ENCODE measurements around the gene RAD51B. TPM values are rescaled to one million over a fixed set of nuclear protein-coding genes. Genes with fewer than 3 reads are reported as not detected.

Gene RAD51B
- total RNA-seq, 6 donors from 2014 or later = 10.6 to 63.9 (median 18.4) TPM

DNA sequence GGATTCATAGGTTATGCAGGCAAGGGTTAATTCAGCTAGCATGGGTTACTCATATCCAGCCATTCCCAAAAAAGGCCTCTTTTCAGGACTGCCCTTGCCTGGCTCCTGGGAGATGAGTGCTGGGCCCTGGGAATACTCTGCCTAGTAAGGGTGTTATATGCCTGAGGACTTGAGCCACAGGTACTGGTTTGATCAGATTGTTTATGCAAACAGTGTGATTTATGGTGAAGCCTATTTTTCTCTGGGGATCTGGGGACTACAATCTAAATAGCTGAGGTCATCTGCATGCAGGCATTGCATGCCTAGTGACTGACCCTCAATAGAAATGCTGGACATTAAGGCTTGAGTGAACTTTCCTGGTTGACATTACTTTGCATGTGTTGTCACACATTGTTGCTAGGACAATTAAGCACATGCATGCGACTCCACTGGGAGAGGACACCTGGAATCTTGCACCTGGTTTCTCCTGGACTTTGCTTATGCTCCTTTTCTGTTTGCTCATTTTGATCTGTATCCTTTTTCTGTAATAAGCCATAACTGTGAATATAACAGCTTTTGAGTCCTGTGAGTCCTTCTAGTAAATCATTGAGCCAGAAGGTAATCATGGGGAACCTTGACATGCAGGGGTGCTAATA, 73.0 kb downstream of the RAD51B start:
- DNase-seq (no peak), ATAC-seq (ENCODE audit: low FRiP score in 2 of 2) (no peak)
- H3K4me1 ChIP-seq = no peaks in the 10 kb centered on the region
- no peaks in the 10 kb centered on the region for H3K27me3 ChIP-seq
- H3K36me3 ChIP-seq = no peaks in the 10 kb centered on the region
- H3K4me3 ChIP-seq = no peak overlapping the region
- no peak overlapping the region for H3K27ac ChIP-seq
- H3K9me3 ChIP-seq = no peaks in the 10 kb centered on the region
- no peak for TF ChIP-seq POLR2AphosphoS5 (IDR thresholded peaks at IDR 0.05)
- TF ChIP-seq, protein P1, sequence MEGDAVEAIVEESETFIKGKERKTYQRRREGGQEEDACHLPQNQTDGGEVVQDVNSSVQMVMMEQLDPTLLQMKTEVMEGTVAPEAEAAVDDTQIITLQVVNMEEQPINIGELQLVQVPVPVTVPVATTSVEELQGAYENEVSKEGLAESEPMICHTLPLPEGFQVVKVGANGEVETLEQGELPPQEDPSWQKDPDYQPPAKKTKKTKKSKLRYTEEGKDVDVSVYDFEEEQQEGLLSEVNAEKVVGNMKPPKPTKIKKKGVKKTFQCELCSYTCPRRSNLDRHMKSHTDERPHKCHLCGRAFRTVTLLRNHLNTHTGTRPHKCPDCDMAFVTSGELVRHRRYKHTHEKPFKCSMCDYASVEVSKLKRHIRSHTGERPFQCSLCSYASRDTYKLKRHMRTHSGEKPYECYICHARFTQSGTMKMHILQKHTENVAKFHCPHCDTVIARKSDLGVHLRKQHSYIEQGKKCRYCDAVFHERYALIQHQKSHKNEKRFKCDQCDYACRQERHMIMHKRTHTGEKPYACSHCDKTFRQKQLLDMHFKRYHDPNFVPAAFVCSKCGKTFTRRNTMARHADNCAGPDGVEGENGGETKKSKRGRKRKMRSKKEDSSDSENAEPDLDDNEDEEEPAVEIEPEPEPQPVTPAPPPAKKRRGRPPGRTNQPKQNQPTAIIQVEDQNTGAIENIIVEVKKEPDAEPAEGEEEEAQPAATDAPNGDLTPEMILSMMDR (IDR thresholded peaks at IDR 0.05) = no peak
- no peak for TF ChIP-seq EP300 (IDR thresholded peaks at IDR 0.05)
- TF ChIP-seq POLR2A (IDR thresholded peaks at IDR 0.05) = no peak
- WGBS, 2 donors = 71 to 95% methylated on average over 1 of the region's 1 CpG

DNA sequence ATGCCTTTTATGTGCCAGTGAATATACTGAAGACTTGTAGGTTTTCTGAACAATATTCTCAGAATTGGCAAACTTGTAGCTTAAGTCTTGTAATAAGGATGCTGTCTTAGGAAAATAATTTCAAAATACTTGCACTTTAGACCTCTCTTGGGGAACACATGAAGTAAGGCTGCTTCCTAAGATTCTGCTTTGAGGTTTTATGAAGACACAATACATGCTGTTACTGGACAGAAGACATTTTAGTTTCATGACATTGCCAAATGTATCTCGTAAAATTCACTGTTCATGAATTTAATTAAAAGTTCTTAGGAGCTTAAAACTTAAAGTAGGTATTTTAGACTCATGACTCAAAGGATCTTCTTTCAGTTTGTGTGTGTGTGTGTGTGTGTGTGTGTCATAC, 80.7 kb downstream of the RAD51B start:
- Histone ChIP-seq H3K4me1 (no peaks in the 10 kb centered on the region), H3K4me3 (no peak overlapping the region), H3K27me3 (no peaks in the 10 kb centered on the region), H3K9me3 (peaks cover 0 to 9% (median 3%) of the 10 kb centered on the region in 4 donors), H3K27ac (no peak overlapping the region), H3K36me3 (no peaks in the 10 kb centered on the region)
- no peak for DNase-seq
- WGBS, 2 donors = 90 to 91% methylated on average over 1 of the region's 1 CpG
- no peak for ATAC-seq (ENCODE audit: low FRiP score in 2 of 2)
- TF ChIP-seq POLR2A (IDR thresholded peaks at IDR 0.05) (no peak), EP300 (IDR thresholded peaks at IDR 0.05) (no peak), POLR2AphosphoS5 (IDR thresholded peaks at IDR 0.05) (no peak)
- TF ChIP-seq, protein P1 (IDR thresholded peaks at IDR 0.05) = no peak

DNA sequence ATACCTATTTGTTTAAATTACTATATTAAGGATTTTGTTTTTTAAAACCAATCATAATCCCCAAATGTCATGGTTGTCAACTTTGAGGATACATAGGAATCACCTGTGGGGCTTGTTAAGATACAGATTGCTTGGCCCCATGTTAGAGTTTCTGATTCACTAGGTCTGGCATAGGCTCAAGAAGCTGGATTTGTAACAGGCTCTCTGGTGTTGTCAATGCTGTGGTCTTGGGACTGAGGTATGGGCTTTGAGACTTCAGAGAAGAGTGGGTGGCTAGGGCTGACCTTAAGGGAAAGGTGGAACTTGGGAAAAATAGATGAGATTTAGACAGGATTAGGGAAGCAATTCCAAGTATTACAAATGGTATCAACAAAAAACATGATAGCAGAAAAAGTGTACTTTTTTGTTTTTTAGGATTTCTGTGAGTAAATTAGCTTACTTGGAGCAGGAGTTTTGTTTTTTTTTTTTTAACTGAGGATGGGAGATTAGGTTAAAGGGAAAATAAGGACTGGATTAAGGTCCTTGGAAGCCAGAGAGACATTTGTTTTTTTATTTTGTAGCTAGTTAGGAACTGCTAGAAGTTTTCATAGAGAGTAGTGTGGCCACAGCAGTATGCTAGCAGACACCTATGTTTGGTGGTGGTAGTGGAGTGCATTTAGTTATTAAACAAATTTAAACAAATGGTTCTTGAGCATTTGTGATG, 88.6 kb downstream of the RAD51B start:
- Histone ChIP-seq H3K36me3 (no peaks in the 10 kb centered on the region), H3K27me3 (no peaks in the 10 kb centered on the region), H3K27ac (no peak overlapping the region), H3K4me3 (no peak overlapping the region), H3K9me3 (no peaks in the 10 kb centered on the region), H3K4me1 (no peaks in the 10 kb centered on the region)
- ATAC-seq (ENCODE audit: low FRiP score in 2 of 2) (no peak), DNase-seq (no peak)
- TF ChIP-seq POLR2AphosphoS5 (IDR thresholded peaks at IDR 0.05) = no peak
- TF ChIP-seq, protein P1 (IDR thresholded peaks at IDR 0.05) = no peak
- no peak for TF ChIP-seq POLR2A (IDR thresholded peaks at IDR 0.05)

DNA sequence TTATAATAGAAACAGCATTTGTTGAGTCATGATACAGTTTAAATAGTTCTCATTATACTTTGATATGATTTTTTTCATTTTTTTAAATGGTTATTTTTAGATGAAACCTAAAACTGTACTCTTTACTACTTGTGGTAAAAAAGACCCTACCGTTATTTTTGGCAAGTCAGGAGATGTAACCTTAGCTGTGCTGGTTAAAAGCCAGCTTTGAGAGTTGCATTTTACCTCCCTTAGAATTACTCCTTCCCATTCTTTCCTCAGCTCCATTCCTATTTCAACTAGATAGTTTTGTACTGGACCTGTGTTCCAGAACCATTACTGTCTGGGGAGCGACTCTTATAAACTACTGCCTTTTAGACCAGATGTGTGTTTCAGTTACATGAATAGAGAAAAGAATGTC, 92.0 kb downstream of the RAD51B start:
- ATAC-seq (ENCODE audit: low FRiP score in 2 of 2) = no peak
- no peak for TF ChIP-seq POLR2AphosphoS5 (IDR thresholded peaks at IDR 0.05)
- DNase-seq = no peak
- H3K36me3 ChIP-seq = no peaks in the 10 kb centered on the region
- no peaks in the 10 kb centered on the region for H3K9me3 ChIP-seq
- H3K4me3 ChIP-seq = no peak overlapping the region
- H3K27me3 ChIP-seq = no peaks in the 10 kb centered on the region
- H3K4me1 ChIP-seq = peaks cover 0 to 5% (median 0%) of the 10 kb centered on the region in 4 donors
- WGBS, 2 donors = 71 to 80% methylated on average over 2 of the region's 2 CpGs
- H3K27ac ChIP-seq = no peak overlapping the region

DNA sequence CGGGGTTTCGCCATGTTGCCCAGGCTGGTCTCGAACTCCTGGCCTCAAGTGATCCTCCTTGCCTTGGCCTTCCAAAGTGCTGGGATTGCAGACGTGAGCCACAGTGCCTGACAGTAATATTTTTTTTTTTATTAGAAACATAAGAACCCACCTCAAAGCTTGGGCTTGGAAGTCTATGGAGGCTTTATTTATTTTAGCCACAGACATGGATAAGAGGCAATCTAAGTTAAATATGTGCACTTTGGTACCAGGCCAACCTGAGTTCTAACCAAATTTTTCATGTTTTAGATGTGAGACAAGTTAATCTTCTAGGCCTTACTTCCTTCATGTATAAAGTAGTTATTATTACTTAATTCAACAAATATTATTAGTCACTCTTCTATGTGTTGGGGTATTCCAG, 96.9 kb downstream of the RAD51B start:
- ATAC-seq (ENCODE audit: low FRiP score in 2 of 2) = no peak

More for the DNA sequence above, 96.9 kb downstream of the RAD51B start:
- H3K9me3 ChIP-seq = no peaks in the 10 kb centered on the region
- no peaks in the 10 kb centered on the region for H3K36me3 ChIP-seq
- no peaks in the 10 kb centered on the region for H3K27me3 ChIP-seq
- H3K4me1 ChIP-seq = peaks cover 0 to 5% (median 0%) of the 10 kb centered on the region in 4 donors
- no peak for DNase-seq
- no peak for TF ChIP-seq POLR2AphosphoS5 (IDR thresholded peaks at IDR 0.05)
- no peak for TF ChIP-seq POLR2A (IDR thresholded peaks at IDR 0.05)
- TF ChIP-seq, protein P1 (IDR thresholded peaks at IDR 0.05) = no peak
- TF ChIP-seq EP300 (IDR thresholded peaks at IDR 0.05) = no peak
- 95 to 97% methylated on average over 4 of the region's 4 CpGs for WGBS, 2 donors
- H3K27ac ChIP-seq = no peak overlapping the region
- H3K4me3 ChIP-seq = no peak overlapping the region

Data from upper lobe of left lung (tissue), 6 donors.